Heart left ventricle (tissue), 13 donors: ENCODE data around the gene PRKCA.
"Not testable (repeated sequence)": the region's sequence is repeated elsewhere in the genome, so short reads cannot be mapped to it uniquely, and the experiment has no call there.

Experiments used
- CTCF ChIP-seq, 12 donors: fragments of 200-600 bp; sonication (generic) in 4 of 12; IDR thresholded peaks; one replicate each; pipeline versions ENCODE4 v1.5.0 to v1.8.0; 2018 to 2022; ENCODE audit warnings: antibody characterized with exemption in 12 of 12, mild to moderate bottlenecking in 5 of 12
- POLR2A ChIP-seq, 2 donors: fragments of 450-650 bp; IDR thresholded peaks; one replicate each; pipeline ENCODE4 v1.6.1; 2017; ENCODE audit warnings: antibody characterized with exemption in 2 of 2, mild to moderate bottlenecking in 2 of 2, moderate library complexity in 2 of 2
- donor health status: ischemic (EF 13 %, LVEDD 7.1; RV severe dilation, severe dysfunction).
- donor health status: DM: no; HTN: yes; CAD: no.
- donor health status: DM: no; HTN: no; CAD: no.
- donor health status: ischemic (EF 25% LVEDD 6.9; RV normal size, moderate dysfunction).
- donor health status: ischemic (EF 25% LVEDD 5.7; RV mildly dilated, moderate dysfunction).
- donor health status: ischemic (EF 35%, LVEDD 5.7; RV mildly dilated, moderate dysfunction).
- donor health status: nonischemic (EF 11% LVEDD 7.7; RV severe dilation, severe dysfunction).
- donor health status: DM: yes; HTN: yes; CAD: no.
- donor health status: PGD.
- donor health status: ischemic (EF 29% LVEDD 5.4; RV normal size, mild dysfunction).
- donor health status: nonischemic (EF 23%, LVEDD 6.1; RV moderate dilation, normal function).

GRCh38 chr17:66479230-66479889 is 176.9 kb downstream of the PRKCA start:
- TF ChIP-seq CTCF, POLR2A (IDR thresholded peaks at IDR 0.05): not testable (repeated sequence)
